H1 (cell line): ENCODE results near the gene SMARCB1. TPM values are rescaled to one million over a fixed set of nuclear protein-coding genes. Genes with fewer than 3 reads are reported as not detected.

Experiments used
- CTCF ChIA-PET: fragments of 300-600 bp; sonication (Branson Sonifier 250); formaldehyde crosslinking; loops from one replicate; lab custom pipeline; 2021; ENCODE audit not compliant: partially characterized antibody; lab: Charles Lee
- POLR2A ChIA-PET: fragments of 300-600 bp; sonication (Branson Sonifier 250); formaldehyde crosslinking; loops from one replicate; lab custom pipeline; 2021; ENCODE audit warnings: inconsistent platforms; ENCODE audit not compliant: partially characterized antibody; lab: Charles Lee
- DNase-seq, 2 experiments: peaks; one replicate each; pipeline versions ENCODE4 v3.0.0 to v3.0.0-alpha.2; 2010 to 2022; ENCODE audit warnings: low spot score in 2 of 2, low read depth in 1 of 2, mixed read lengths in 1 of 2
- FAIRE-seq: peaks from 2 replicates; lab custom pipeline; 2011; peaks lifted over from hg19 to GRCh38; lab: Jason Lieb, UNC
- H2AFZ ChIP-seq: 2 replicates; pipeline ENCODE4 v1.8.1; 2012; ENCODE audit warnings: low read length, inconsistent platforms
- H2AK5ac ChIP-seq: 2 replicates; pipeline ENCODE4 v1.6.1; 2013; ENCODE audit warnings: low read depth, low read length
- H2BK120ac ChIP-seq: replicated peaks from 2 replicates; pipeline ENCODE3; 2013; ENCODE audit warnings: low read depth, low read length, inconsistent platforms
- H2BK12ac ChIP-seq: 2 replicates; pipeline ENCODE4 v1.6.1; 2013; ENCODE audit warnings: low read depth, low read length
- H2BK15ac ChIP-seq: 2 replicates; pipeline ENCODE4 v1.6.1; 2013; ENCODE audit warnings: low read length
- H2BK20ac ChIP-seq: 2 replicates; pipeline ENCODE4 v1.6.1; 2013; ENCODE audit warnings: low read length
- H2BK5ac ChIP-seq: 2 replicates; pipeline ENCODE4 v1.6.1; 2013; ENCODE audit warnings: low read depth, low read length
- H3K14ac ChIP-seq: 2 replicates; pipeline ENCODE4 v1.6.1; 2013; ENCODE audit warnings: inconsistent platforms; ENCODE audit not compliant: insufficient read length
- H3K18ac ChIP-seq: 2 replicates; pipeline ENCODE4 v1.6.1; 2013; ENCODE audit warnings: low read length; ENCODE audit errors: extremely low read depth
- H3K23ac ChIP-seq: 2 replicates; pipeline ENCODE4 v1.6.1; 2013; ENCODE audit warnings: inconsistent platforms; ENCODE audit not compliant: insufficient read length
- H3K23me2 ChIP-seq: 2 replicates; pipeline ENCODE4 v1.6.1; 2013; ENCODE audit warnings: low read depth, low read length
- H3K27ac ChIP-seq: 2 replicates; pipeline ENCODE4 v1.6.1; 2011; ENCODE audit warnings: low read depth, low read length, inconsistent platforms
- H3K27me3 ChIP-seq, 4 experiments: replicated peaks in 1 of 4; 1 replicate in 1 of 4; 2 replicates in 3 of 4; pipeline versions ENCODE4 v1.6.1 to v1.8.1; 2011 to 2013; ENCODE audit warnings: low read length in 3 of 4, mild to moderate bottlenecking in 3 of 4, inconsistent platforms in 2 of 4, mixed read lengths in 2 of 4, moderate library complexity in 1 of 4; ENCODE audit not compliant: control insufficient read depth in 3 of 4, insufficient read depth in 3 of 4; ENCODE audit errors: extremely low read depth in 1 of 4
- H3K36me3 ChIP-seq, 4 experiments: 2 replicates each; pipeline versions ENCODE4 v1.6.1 to v1.8.1; 2011 to 2013; ENCODE audit warnings: mild to moderate bottlenecking in 4 of 4, low read length in 3 of 4, moderate library complexity in 2 of 4, control low read depth in 1 of 4, inconsistent platforms in 1 of 4; ENCODE audit not compliant: insufficient read depth in 4 of 4, control insufficient read depth in 2 of 4
- H3K4ac ChIP-seq: replicated peaks from 2 replicates; pipeline ENCODE3; 2013; ENCODE audit warnings: low read length, low read depth, mixed read lengths, inconsistent platforms; ENCODE audit not compliant: insufficient read length
- H3K4me1 ChIP-seq, 4 experiments: replicated peaks in 1 of 4; 1 replicate in 1 of 4; 2 replicates in 3 of 4; pipeline versions ENCODE4 v1.6.1 to v1.8.1; 2011 to 2013; ENCODE audit warnings: low read length in 3 of 4, inconsistent platforms in 2 of 4, mixed read lengths in 1 of 4; ENCODE audit not compliant: insufficient read depth in 4 of 4, control insufficient read depth in 3 of 4
- H3K4me2 ChIP-seq, 2 experiments: 2 replicates each; pipeline versions ENCODE4 v1.6.1 to v1.8.1; 2011 to 2013; ENCODE audit warnings: low read depth in 2 of 2, low read length in 2 of 2, control low read depth in 1 of 2, inconsistent platforms in 1 of 2, mild to moderate bottlenecking in 1 of 2; ENCODE audit not compliant: insufficient read depth in 1 of 2
- H3K4me3 ChIP-seq, 4 experiments: fragments of 200-600, 300-600 bp in 1 of 4; sonication (generic), shearing (Covaris generic), sonication (Bioruptor Twin) in 1 of 4; 2 replicates each; pipeline versions ENCODE4 v1.5.1 to v1.8.1; 2011 to 2016; ENCODE audit warnings: low read length in 4 of 4, low read depth in 3 of 4, control low read depth in 2 of 4, inconsistent platforms in 2 of 4, mild to moderate bottlenecking in 2 of 4, mixed read lengths in 1 of 4, moderate library complexity in 1 of 4; ENCODE audit not compliant: insufficient read depth in 2 of 4; ENCODE audit errors: extremely low read depth in 1 of 4
- H3K56ac ChIP-seq: replicated peaks from 2 replicates; pipeline ENCODE3; 2013; ENCODE audit warnings: low read depth, mild to moderate bottlenecking, mixed read lengths, low read length, inconsistent platforms; ENCODE audit not compliant: insufficient read length
- H3K79me1 ChIP-seq: 2 replicates; pipeline ENCODE4 v1.6.1; 2013; ENCODE audit warnings: low read depth, low read length, control low read depth
- H3K79me2 ChIP-seq, 2 experiments: 2 replicates each; pipeline versions ENCODE4 v1.6.1 to v1.8.1; 2012 to 2013; ENCODE audit warnings: low read length in 2 of 2, mild to moderate bottlenecking in 2 of 2, inconsistent platforms in 1 of 2; ENCODE audit not compliant: insufficient read depth in 2 of 2, control insufficient read depth in 1 of 2
- H3K9ac ChIP-seq, 4 experiments: replicated peaks in 1 of 4; 1 replicate in 1 of 4; 2 replicates in 3 of 4; pipeline versions ENCODE4 v1.6.1 to v1.8.1; 2011 to 2013; ENCODE audit warnings: low read depth in 3 of 4, low read length in 3 of 4, control low read depth in 2 of 4, mild to moderate bottlenecking in 2 of 4, moderate library complexity in 2 of 4, inconsistent platforms in 1 of 4; ENCODE audit errors: extremely low read depth in 1 of 4
- H3K9me3 ChIP-seq, 2 experiments: 2 replicates each; pipeline versions ENCODE4 v1.6.1 to v1.8.1; 2012 to 2013; ENCODE audit warnings: mild to moderate bottlenecking in 2 of 2, moderate library complexity in 2 of 2, control low read depth in 1 of 2, inconsistent platforms in 1 of 2, low read depth in 1 of 2, low read length in 1 of 2, mixed read lengths in 1 of 2; ENCODE audit not compliant: insufficient read depth in 2 of 2
- H4K20me1 ChIP-seq, 2 experiments: replicated peaks in 1 of 2; 2 replicates each; pipeline versions ENCODE3 to v1.8.1; 2011 to 2013; ENCODE audit warnings: inconsistent platforms in 2 of 2, low read length in 2 of 2, mild to moderate bottlenecking in 1 of 2; ENCODE audit not compliant: insufficient read depth in 2 of 2, control insufficient read depth in 1 of 2
- H4K5ac ChIP-seq: 2 replicates; pipeline ENCODE4 v1.6.1; 2013; ENCODE audit warnings: low read length, low read depth, mixed read lengths, inconsistent platforms; ENCODE audit not compliant: insufficient read length
- H4K8ac ChIP-seq: 2 replicates; pipeline ENCODE4 v1.8.0; 2013; ENCODE audit warnings: mild to moderate bottlenecking, moderate library complexity, low read length, inconsistent platforms; ENCODE audit not compliant: insufficient read depth; ENCODE audit errors: extremely low read depth
- H4K91ac ChIP-seq: replicated peaks from 2 replicates; pipeline ENCODE3; 2013; ENCODE audit warnings: low read length, mixed read lengths, inconsistent platforms; ENCODE audit not compliant: insufficient read length
- CBX5 ChIP-seq: fragments of 300-800, 300-1000 bp; sonication (generic); IDR thresholded peaks from 2 replicates; pipeline ENCODE4 v1.7.1; 2016; ENCODE audit warnings: antibody characterized with exemption, low read length, low read depth
- CEBPB ChIP-seq: IDR thresholded peaks from 2 replicates; pipeline ENCODE4 v1.6.1; 2012; ENCODE audit warnings: low read depth, low read length
- CTBP2 ChIP-seq: IDR thresholded peaks from 2 replicates; pipeline ENCODE4 v1.7.0; 2011; ENCODE audit warnings: borderline replicate concordance, mild to moderate bottlenecking, moderate library complexity, mixed read lengths, low read length; ENCODE audit not compliant: insufficient read depth, insufficient read length
- NRF1 ChIP-seq: IDR thresholded peaks from 2 replicates; pipeline ENCODE4 v1.6.1; 2011; ENCODE audit warnings: mild to moderate bottlenecking, low read depth, low read length, improper control_type of control experiment
- SIN3A ChIP-seq, 2 experiments: IDR thresholded peaks in 1 of 2; conservative IDR thresholded peaks in 1 of 2; 2 replicates each; pipeline ENCODE4 v1.6.1; 2011 to 2012; ENCODE audit warnings: low read length in 2 of 2, improper control_type of control experiment in 1 of 2, low read depth in 1 of 2, mild to moderate bottlenecking in 1 of 2
- SIRT6 ChIP-seq: IDR thresholded peaks from one replicate; pipeline ENCODE4 v1.7.1; 2012; ENCODE audit warnings: low read length, inconsistent platforms
- SUZ12 ChIP-seq: fragments of 200-600 bp; sonication (generic); IDR thresholded peaks from 2 replicates; pipeline ENCODE4 v1.6.1; 2012; ENCODE audit warnings: mild to moderate bottlenecking, inconsistent platforms, low read length, moderate library complexity, mixed read lengths
- TBP ChIP-seq: IDR thresholded peaks from 2 replicates; pipeline ENCODE4 v1.6.1; 2011; ENCODE audit warnings: low read depth, low read length, improper control_type of control experiment
- TCF12 ChIP-seq: IDR thresholded peaks from 2 replicates; pipeline ENCODE4 v1.6.1; 2011; ENCODE audit warnings: low read depth, mild to moderate bottlenecking, low read length
- TEAD4 ChIP-seq: IDR thresholded peaks from 2 replicates; pipeline ENCODE4 v1.6.1; 2012; ENCODE audit warnings: low read depth, low read length, inconsistent platforms, mixed read lengths
- ZNF274 ChIP-seq: IDR thresholded peaks from 2 replicates; pipeline ENCODE4 v1.7.0; 2012; ENCODE audit warnings: low read length, borderline replicate concordance; ENCODE audit errors: extremely low read depth
- WGBS, 2 experiments: shearing (Covaris generic) in 1 of 2; methylation state at CpG; one replicate each; pipeline versions ENCODE4 v1.1.6 to v1.1.7; 2013 to 2015; ENCODE audit warnings: low lambda C conversion rate in 2 of 2, mixed read lengths in 2 of 2, inconsistent platforms in 1 of 2, low coverage in 1 of 2, missing lambda C conversion rate in 1 of 2; ENCODE audit not compliant: insufficient replicate concordance in 2 of 2, insufficient coverage in 1 of 2, insufficient read length in 1 of 2; ENCODE audit errors: extremely low coverage in 1 of 2, missing lambda C conversion rate in 1 of 2; 5-methylcytosine and 5-hydroxymethylcytosine counted together
- polyA plus RNA-seq, 7 experiments: library from polyadenylated mRNA; depleted of rRNA in 3 of 7; stranded (reverse) in 5 of 7; unstranded in 2 of 7; fragments of >200 nt in 5 of 7; fragments of 200-250 nt in 2 of 7; gene quantifications; 1 replicate in 5 of 7; 2 replicates in 1 of 7; 4 replicates in 1 of 7; pipeline versions ENCODE4 v1.2.1 to v1.2.3, GENCODE V29; 2011 to 2013; ENCODE audit warnings: missing spikeins in 2 of 7, mixed read lengths in 2 of 7
- total RNA-seq: library from RNA; stranded (reverse); fragmentation: NEBNext Ultra II Directional; extraction: Animal tissue kit (Norgen Biotek cat#: 25700); gene quantifications from 2 replicates; pipeline ENCODE4 v1.2.1, GENCODE V29; 2021

The SMARCB1 gene
- total and polyA plus RNA-seq, 2 of the 8 experiments (the other 6 are each of a cell fraction or from before 2014, with no cell fraction given): 116 to 145 TPM

- H4K20me1 ChIP-seq: no peaks in the 10 kb centered on the region
- H4K8ac ChIP-seq: no peak overlapping the region
- H3K4me2 ChIP-seq: no peak overlapping the region
- no peaks in the 10 kb centered on the region for H3K79me2 ChIP-seq
- H3K18ac ChIP-seq: no peak overlapping the region
- no peak overlapping the region for H3K14ac ChIP-seq
- H2BK5ac ChIP-seq: peak overlapping the region; percentile 44; the same call in 1 of the 2 replicates
- H3K27ac ChIP-seq: no peak overlapping the region
- no peak overlapping the region for H3K9ac ChIP-seq
- H3K4me3 ChIP-seq: no peak overlapping the region
- no peaks in the 10 kb centered on the region for H3K27me3 ChIP-seq
- no peak overlapping the region for H3K23ac ChIP-seq
- no peak overlapping the region for H4K5ac ChIP-seq
- ChIA-PET CTCF (interaction anchor here (0.7 to 2.3 kb wide), 5 partner anchors 10 to 341 kb away, joined by 3 to 8 read pairs (median 3); partner anchors contain the start of genes MIF and SLC2A11), POLR2A (interaction anchor here (1.0 to 1.4 kb wide), 4 partner anchors 9 to 26 kb away, joined by 3 to 4 read pairs (median 4); partner anchors contain the start of genes MIF and SLC2A11)
- H2BK12ac ChIP-seq: no peak overlapping the region
- no peak overlapping the region for H2BK120ac ChIP-seq
- no peak overlapping the region for H2AFZ ChIP-seq
- H3K56ac ChIP-seq: no peak overlapping the region
- no peaks in the 10 kb centered on the region for H3K4me1 ChIP-seq
- H2BK15ac ChIP-seq: no peak overlapping the region
- 79% methylated on average over 4 of the region's 4 CpGs; no CpG with 5 or more reads in 1 of the 2 experiments for WGBS, 2 experiments
- DNase-seq (no peak), FAIRE-seq (no peak)
- no peaks in the 10 kb centered on the region for H3K23me2 ChIP-seq
- H3K79me1 ChIP-seq: no peaks in the 10 kb centered on the region
- no peaks in the 10 kb centered on the region for H3K9me3 ChIP-seq
- no peak overlapping the region for H3K4ac ChIP-seq
- H4K91ac ChIP-seq: no peak overlapping the region
- peaks cover 0 to 12% (median 5%) of the 10 kb centered on the region in 4 experiments; a peak in 4 of 8 replicates for H3K36me3 ChIP-seq
- no peak overlapping the region for H2BK20ac ChIP-seq
- H2AK5ac ChIP-seq: no peak overlapping the region
- TF ChIP-seq ZNF274 (no peak), CEBPB (no peak), CTBP2 (no peak), TBP (no peak), SIRT6 (no peak), CBX5 (no peak), SUZ12 (no peak), SIN3A (conservative IDR thresholded peaks at IDR 0.05 in 1 of 2, IDR thresholded peaks at IDR 0.05 in 1 of 2; ENCODE audit: low read depth in 1 of 2, low read length in 2 of 2) (no peak), TCF12 (no peak), TEAD4 (no peak), NRF1 (no peak)
These were observed 81.8 kb downstream of the SMARCB1 start for GRCh38 chr22:23868580-23868979.
